NCI-H128 (cell line): Measurements from ENCODE around the gene GARNL3.

Source experiments
- DNase-seq: peaks from one replicate; lab custom pipeline; 2025; ENCODE audit not compliant: unreplicated experiment; lab: John Stamatoyannopoulos, UW

The GARNL3 gene

DNA sequence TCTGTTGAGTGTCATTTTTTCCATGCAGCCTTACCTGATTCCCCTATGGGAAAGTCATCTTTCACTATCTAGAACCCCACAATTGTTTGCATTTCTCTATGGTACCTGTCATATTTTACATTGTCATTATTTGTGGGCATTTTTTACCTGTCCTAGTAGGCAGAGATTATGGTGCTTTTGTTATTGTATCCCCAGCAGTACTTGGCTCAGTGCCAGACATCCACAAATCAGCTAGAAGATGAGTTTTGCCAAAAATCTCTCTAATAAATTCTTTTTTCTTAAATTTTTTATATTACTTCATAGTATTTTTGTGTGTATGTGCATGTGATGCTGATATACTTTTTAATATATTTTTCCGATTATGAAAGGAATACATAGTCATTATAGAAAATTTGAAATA lies 13.2 kb downstream of the GARNL3 start:
- DNase-seq: no peak

DNA sequence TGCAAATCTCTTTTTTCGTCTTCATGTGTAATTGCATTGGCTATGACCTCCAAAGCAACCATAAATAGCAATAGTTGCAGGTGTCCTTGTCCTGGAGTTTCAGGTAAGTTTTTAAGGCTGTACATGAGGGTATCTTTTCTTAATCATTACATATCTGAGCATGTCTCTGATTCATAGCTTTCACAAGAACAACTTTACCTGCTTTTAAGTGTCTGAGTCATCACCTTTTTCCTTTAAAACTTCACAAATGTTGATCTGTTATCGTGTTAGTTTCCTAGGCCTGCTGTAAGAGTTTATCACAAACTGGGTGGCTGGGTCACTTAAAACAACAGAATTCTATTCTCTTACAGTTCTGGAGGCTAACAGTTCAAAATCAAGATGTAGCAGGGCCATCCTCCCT lies 13.8 kb downstream of the GARNL3 start:
- no peak for DNase-seq

DNA sequence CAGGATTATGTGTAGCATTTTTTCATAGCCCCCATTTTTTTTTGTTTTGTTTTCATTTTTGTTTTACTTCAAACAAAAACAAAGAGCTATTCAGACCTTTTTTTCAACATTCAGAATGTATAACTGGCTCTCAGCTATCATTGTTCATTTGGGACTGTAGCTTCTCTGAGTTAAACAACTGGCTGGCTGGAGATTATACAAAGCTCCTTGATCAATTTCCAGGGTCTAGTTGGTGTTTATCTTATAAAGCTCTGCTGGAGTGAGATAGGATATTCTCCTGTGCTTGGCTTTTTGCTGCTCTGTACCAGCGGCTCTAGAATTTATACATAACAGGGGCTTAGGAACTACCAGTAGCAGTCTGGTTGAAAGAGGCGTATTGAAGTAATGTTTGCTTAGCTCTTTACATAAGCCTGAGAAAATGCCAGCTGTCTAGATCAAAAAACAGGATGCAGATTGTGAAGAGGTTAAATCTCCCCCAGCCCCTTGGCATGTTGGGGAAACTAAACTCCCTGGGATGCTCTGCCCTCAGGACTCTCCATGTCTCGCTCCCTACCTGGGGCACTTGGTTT lies 15.2 kb downstream of the GARNL3 start:
- no peak for DNase-seq

DNA sequence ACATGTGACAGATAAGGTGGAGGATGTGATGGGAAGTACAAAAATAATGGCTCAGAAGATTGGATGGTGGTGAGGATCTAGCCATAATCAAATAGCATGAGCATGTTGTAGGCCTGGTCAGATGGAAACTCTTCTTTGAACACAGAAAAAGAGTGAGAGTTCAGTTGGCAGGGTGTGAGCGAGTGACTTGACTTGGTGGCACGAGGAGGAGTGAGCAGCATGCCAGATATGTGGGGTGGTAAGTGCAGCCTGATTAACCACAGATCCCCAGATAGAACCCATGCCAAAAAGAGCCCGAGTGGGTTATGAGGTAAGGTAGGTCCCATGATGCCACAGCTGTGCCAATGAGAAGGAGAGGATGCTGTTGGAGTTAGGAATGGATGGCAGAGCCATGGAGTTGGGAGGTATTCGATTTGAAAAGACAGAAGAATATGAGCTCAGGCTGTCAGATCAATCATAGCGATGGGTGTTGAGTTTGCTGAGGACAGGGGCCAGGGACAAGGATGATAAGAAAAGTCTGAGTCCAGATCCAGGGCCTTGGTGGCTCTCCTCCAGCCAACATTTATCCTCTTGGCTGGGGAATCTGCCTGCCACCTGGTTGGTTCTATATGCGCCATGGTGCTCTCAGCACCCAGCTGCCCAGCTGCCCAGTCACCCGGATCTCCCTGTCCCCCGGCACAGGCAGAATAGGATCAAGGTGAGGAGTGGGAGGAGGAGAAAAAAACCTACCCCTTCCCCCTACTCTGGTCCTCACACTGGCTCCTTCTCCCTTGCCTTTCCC lies 16.5 kb downstream of the GARNL3 start:
- DNase-seq: no peak

DNA sequence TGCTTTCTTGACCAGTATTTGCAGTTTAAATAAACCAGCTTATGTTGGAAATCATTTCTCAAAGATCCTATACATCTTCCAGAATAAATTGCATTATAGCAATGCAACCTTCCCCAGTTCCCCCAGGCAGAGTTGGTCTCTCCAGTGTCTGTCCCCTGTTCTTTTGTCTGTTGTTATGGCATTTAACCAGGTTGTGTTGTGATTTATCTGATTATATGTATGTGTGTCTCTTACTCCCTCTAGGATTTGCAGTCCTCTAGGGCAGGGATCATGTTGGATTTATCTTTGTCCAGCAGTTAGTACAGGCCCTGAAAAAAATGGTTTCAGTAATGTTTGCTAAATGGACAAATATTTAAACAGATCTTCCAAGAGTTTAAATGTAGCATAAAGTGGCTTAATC lies 17.3 kb downstream of the GARNL3 start:
- DNase-seq: no peak

DNA sequence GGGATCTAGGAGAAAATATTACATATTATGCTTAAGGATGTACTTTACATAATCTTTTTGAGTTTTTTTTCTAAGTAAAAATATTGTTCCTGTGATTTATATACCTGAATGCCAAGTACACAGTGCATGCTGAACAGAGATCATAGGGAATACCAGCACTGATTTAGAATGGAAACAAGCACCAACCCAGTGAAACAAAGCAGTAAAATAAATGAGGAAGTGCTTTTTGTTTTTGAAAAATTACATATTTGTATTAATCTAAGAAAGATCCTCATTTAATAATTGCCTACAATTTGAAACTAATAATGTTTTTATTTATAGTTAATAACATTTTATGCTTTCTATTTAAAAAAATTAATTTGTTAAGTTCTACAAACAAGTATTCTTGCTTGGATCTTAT lies 18.0 kb downstream of the GARNL3 start:
- no peak for DNase-seq

DNA sequence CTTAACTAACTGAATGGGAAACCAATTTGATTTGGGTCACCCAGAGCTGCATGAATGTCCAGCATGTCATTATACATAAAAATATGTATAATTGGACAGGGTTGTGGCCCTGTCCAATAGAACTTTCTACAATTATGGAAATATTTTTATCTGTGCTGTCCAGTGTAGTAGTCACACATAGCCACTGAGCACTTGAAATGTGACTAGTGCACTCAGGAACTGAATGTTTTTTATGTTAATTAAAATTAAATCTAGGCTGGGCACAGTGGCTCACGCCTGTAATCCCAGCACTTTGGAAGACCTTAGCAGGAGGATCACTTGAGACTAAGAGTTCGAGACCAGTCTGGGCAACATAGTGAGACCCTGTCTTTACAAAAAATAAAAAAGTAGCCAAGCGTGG lies 18.6 kb downstream of the GARNL3 start:
- no peak for DNase-seq

DNA sequence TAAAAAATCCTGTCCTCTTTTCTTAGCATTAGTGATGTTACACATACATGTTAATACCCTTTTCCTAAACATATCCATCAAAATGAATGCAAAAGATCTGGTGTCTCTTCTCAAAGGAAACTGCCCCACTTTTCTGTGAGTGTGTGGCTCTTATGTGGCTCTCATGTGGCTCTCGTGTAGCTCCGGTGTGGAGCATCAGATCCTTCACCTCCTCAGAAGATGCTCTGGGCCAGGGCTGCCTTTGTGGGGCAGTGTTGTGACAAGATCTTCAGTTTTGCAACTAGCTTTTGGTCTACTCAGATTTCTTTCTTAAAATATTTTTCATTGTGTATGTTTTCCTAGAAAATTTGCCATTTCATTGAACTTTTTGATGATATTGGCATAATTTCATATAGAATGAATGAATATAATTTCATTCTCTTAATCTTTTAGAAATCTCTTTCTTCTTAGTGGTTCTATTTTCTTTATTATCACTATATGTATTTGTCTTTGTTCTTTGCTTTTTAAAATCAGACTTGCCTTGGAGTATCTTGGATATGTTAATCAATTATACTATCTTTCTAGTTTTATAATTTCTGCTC lies 19.4 kb downstream of the GARNL3 start:
- DNase-seq: no peak

DNA sequence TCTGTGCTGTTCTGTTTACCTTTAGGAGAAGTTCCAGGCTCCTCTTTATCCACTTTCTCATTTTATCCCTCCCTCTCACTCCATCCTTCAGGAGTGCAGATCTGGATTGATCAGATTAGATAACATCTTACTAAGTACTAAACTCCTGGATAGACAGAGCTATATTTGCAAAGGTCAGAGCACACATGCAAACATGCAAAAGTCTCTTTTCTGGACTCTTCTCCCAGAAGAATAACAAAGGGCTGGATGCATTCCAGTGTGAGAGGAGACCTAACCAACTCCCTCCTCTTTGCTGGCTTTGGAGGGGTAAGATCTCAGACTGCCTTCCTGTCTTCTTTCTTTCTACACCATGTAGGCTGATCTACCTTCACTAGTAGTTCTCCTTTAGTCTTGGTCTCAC lies 21.4 kb downstream of the GARNL3 start:
- no peak for DNase-seq

DNA sequence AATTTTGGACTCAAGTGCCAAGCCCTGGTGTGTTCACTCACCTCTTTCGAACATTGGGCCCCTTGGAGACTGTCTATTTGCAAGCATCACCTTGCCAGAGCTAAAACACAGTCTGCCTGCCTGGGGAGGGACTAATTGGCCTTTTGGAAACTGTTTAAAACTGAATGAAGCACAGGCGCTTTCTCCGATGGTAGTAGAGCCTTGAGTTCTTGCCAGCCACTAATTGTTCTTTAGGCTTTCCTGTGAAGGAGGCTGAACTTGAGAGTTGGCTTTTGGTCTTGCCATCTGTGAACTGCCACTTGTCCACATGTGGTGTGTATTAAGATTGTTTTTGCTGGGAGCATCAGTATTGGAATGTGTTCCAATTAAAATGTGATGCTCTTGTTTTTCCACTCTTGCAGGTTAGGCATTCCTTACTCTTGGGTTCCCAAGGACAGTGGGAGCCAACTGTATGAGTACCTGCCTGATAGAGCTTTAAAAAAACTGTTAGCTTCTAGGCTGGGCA lies 26.0 kb downstream of the GARNL3 start:
- DNase-seq: no peak

DNA sequence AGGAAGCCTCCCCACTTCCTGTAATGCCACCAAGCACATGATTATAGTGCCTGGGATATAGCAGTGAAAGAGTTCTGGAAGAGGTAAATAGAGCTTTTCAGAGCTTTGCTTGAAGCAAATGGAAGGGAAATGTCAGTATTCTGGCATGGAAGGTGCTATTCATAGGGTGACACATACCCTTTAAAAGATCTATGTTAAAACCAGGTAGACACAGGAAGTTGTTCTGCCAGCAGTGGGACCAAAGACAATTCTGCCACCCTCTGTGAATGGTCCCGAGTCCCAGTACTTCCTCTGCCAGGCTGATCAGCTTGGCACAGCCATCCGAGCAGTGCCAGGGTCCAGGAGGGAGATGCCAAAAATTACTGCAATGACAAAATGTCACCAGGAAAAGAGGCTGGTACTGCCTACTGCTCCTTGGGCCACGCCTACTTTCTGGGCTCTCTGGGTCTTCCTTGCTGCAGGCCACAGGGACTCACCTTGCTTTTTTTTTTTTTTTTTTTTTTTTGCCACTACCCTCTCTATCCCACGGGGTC lies 26.7 kb downstream of the GARNL3 start:
- DNase-seq: no peak

DNA sequence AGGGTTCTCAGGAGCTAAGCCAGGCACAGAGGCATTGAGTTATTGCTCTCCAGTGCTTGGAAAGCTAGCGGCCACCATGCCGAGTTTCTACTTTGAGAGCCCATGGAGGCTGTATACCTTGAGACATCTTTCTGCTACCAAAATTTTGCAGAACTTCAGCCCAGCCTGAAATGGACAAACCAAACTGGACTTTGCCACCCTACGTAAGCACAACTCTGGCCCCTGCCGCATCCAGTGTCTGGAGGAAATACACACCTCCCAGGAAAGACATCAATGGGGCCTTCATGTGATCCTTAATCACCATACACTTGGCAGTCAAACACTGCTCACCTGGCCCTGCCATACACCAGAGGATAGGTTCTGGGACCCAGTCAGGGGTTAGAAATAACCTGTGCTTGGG lies 27.8 kb downstream of the GARNL3 start:
- no peak for DNase-seq

DNA sequence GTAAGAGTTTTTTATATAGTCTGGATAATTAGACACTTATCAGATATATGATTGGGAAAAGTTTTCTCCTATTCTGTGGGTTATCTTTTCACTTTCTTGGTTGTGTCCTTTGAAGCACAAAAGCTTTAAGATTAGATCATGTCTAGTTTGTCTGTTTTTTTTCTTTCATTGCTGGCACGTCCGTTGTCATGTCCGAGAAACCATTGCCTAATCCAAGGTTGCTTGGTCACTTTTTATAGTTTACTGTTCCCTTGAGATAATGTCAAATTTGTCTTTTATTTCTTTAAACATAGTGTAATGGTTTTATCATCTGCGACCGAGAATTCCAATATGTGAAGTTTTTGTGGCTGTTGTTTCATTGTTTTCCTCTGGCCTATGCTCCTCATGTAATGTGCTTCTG lies 28.8 kb downstream of the GARNL3 start:
- DNase-seq: no peak

DNA sequence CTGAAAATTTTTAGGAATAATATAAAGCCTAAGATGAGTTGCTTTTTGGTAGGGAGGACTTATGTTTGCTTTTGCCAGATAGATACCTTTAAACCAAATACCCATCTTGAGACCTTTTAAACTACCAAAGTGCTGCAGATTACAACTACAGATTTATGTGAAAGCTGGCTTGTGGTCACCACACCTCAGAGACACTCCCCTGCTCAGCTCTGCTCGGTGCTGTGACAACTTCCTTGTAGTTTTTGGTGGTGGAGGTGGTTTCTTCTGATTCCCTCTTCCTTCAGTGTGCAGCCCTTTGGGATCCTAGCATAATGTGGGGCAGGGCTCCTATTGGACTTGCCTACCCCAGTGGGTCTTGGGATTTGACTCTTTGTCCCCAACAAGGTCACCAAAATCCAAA lies 29.2 kb downstream of the GARNL3 start:
- DNase-seq: no peak

DNA sequence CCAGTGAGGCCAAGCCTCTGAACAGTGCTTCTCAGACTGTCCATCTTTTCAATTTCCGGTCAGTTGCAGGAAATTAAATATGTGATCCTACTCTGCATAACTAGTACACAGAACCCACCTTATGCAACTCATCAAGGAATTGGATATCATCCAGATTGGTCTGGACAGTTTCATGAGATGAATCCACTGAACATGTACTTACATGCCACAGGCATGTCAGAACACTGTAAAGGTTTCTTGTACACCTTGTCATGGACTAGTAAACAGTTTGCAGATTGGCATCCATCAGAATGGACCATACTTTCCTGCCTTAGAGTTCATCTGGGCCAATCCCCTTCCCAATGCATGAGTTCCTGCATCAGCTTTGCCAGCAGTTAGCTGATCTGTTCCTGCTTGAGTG lies 30.4 kb downstream of the GARNL3 start:
- no peak for DNase-seq

DNA sequence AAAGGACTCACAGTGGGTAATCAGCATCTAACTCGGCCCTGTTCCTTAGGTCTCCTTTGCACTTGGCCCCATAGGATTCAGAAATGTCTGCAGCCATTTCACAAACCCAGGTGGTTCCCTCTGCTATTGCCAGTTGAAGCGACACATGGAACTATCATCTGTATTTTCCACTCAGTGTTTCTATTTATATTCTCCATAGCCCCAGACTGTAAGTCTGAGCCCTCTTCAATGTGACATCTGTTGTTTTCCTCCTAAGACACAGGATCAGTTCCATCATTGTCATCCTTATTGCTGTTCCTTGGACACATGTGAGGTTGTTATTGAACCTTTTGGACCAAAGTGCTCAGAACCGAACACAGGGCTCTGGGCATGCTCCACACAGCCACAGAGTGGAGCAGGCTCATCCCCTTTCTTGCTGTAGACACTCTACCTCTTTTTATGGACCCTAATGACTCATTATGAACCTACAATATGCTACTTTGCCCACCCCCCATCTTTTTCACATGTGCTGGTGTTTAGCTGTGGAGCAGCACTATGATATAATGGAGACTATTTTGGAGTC lies 36.4 kb downstream of the GARNL3 start:
- DNase-seq: no peak

DNA sequence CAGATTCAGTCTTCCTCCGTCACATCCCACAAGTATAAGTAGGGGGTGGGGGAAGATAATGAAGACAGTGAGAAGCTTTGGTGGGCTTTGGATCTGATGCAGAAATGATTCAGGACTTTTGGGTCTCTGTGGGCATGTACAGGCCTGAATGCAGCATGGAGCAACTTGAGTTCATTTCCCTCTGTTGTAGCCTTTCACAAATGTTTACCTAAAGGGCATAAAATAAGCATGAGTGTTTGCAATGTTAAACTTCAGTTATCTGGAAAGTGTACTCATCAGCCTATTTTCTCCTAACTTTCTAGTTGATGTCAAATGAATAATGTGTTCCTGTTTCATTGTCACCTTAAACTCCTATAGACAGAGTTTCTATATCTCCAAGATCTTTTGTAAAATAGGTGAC lies 39.3 kb downstream of the GARNL3 start:
- no peak for DNase-seq

DNA sequence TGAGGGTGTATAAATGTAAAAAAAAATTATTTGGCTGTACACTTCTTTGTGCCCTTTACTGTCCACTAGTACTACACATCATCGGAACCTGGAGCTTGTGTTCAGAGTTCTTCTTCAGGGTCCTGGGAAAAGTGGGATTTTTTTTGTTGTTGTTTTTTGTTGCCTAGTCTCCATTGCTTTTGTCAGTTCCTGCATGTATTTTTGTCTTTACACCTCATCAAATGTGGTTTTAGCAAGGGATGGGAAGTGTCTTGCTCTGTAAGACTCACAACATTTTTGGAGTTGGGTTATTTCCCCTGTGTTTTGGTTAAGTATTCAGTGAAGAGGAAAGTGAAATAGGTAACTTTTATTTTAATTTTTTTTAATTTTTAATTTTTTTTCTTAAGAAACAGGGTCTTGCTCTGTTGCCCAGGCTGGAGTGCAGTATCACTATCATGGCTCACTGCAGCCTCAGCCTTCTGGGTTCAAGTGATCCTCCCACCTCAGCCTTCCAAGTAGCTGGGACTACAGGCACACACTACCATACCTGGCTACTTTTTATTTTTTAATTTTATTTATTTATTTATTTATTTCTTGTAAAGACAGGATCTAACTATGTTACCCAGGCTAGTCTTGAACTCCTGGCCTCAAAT lies 40.7 kb downstream of the GARNL3 start:
- DNase-seq: no peak

DNA sequence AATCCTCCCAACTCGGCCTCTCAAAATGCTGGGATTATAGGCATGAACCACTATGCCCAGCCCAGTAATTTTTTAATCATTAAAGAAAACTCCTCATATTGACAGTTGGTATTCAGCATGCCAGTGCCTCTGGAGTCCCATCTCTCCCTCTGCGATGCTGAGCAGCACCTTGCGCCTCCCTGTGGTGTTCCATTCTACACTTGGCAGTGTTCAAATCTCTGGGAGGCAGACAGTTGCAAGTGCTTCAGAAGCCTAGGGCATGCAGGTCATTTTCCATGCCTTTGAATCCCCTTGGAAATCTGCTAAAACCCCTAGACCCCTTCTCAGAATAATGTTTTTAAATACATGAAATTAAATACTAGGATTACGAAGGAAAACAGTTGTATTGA lies 41.3 kb downstream of the GARNL3 start:
- no peak for DNase-seq

DNA sequence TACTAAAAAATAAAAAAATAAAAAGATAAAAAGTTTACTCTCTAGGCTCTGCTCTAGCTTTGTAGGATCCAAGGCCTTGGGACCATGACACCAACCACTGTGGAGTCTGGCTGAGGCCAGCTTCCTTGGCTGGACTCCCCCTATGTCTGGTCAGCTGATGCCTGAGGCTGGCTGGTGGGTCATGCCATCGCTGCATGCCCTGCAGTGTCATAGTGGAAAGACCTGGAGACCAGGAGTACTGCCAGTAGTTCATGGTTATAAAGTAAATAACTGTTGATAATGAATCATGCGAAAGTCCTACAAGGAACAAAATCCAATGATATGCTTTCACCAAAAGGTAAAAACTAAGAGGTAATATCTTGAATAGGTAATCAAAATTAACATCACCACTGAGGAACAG lies 43.2 kb downstream of the GARNL3 start:
- no peak for DNase-seq

DNA sequence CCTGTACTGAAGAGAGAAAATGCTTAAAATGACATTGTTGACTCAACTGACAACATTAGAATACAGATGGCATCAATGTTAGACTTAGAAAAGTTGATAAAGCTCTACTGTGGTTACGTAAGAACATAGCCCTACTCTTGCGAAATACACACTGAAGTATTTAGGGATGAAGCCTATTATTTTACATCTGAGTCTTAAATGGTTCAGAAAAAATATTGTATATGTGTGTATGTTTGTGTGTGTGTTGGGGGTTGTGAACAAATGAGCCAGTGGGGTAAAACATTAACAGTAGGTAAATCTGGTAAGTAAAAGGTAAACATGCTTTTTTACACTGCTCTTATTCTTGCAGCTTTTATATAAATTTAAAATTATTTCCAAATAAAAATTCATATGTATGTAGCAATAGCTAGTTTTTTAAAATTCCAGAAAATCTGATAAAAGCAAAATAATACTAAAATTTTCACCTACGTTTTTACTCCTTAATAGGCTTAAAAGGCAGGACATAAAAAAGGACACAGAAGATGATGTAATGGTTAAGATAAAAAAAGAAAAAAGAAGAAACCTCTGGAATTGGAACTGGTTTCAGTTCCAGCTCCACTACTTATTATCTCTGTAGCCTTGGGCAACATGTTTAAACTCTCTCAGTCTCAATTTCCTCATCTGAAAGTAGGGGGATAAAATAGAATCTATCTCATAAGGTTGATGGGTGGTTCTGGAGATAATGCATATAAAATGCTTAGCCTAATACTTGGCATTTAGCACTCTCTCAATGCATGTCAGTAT lies 44.3 kb downstream of the GARNL3 start:
- DNase-seq: no peak
